Measurements from ENCODE around the gene CCDC138. TPM values are rescaled to one million over a fixed set of nuclear protein-coding genes. Genes with fewer than 3 reads are reported as not detected.
"Not testable (repeated sequence)": the region's sequence is repeated elsewhere in the genome, so short reads cannot be mapped to it uniquely, and the experiment has no call there.

Gene CCDC138
- total RNA-seq, result 4.0 TPM

GRCh38 chr2:108786354-108787215 is at the start of gene CCDC138:
Gene CCDC138 (plus strand): TSS chr2:108786771. CDS start chr2:108786823, 52 bp downstream.
- DNase-seq (ENCODE audit: low read depth in 2 of 3, low spot score in 2 of 3), result peak; percentile 79 to 93 (median 88)

GRCh38 chr2:108757973-108758372 is 28.6 kb upstream of the CCDC138 start:
- DNase-seq (ENCODE audit: low read depth in 2 of 3, low spot score in 2 of 3), result not testable (repeated sequence)

GRCh38 chr2:108762618-108763017 is 24.0 kb upstream of the CCDC138 start:
- DNase-seq (ENCODE audit: low read depth in 2 of 3, low spot score in 2 of 3), result not testable (repeated sequence)

GRCh38 chr2:108766671-108767070 is 19.9 kb upstream of the CCDC138 start:
- DNase-seq (ENCODE audit: low read depth in 2 of 3, low spot score in 2 of 3), result not testable (repeated sequence)

GRCh38 chr2:108767859-108768258 is 18.7 kb upstream of the CCDC138 start:
- DNase-seq (ENCODE audit: low read depth in 2 of 3, low spot score in 2 of 3), result not testable (repeated sequence)

GRCh38 chr2:108776475-108776874 is 10.1 kb upstream of the CCDC138 start:
- DNase-seq (ENCODE audit: low read depth in 2 of 3, low spot score in 2 of 3), result no peak

- no peak for DNase-seq (ENCODE audit: low read depth in 2 of 3, low spot score in 2 of 3)
Measured at GRCh38 chr2:108778857-108779256, 7.7 kb upstream of the CCDC138 start.

- no peak for DNase-seq (ENCODE audit: low read depth in 2 of 3, low spot score in 2 of 3)
Measured at GRCh38 chr2:108786008-108786353, 590 bp upstream of the CCDC138 start.

GRCh38 chr2:108787216-108787541 is 608 bp downstream of the CCDC138 start:
- DNase-seq (ENCODE audit: low read depth in 2 of 3, low spot score in 2 of 3), result peak in 1 of 3 donors; percentile 9

- no peak for DNase-seq (ENCODE audit: low read depth in 2 of 3, low spot score in 2 of 3)
Measured at GRCh38 chr2:108803045-108803736, 16.6 kb downstream of the CCDC138 start.

GRCh38 chr2:108805032-108805431 is 18.5 kb downstream of the CCDC138 start:
- DNase-seq (ENCODE audit: low read depth in 2 of 3, low spot score in 2 of 3), result no peak

GRCh38 chr2:108805782-108806181 is 19.2 kb downstream of the CCDC138 start:
- DNase-seq (ENCODE audit: low read depth in 2 of 3, low spot score in 2 of 3), result no peak

GRCh38 chr2:108806371-108807113 is 20.0 kb downstream of the CCDC138 start:
- DNase-seq (ENCODE audit: low read depth in 2 of 3, low spot score in 2 of 3), result no peak

GRCh38 chr2:108809936-108810335 is 23.4 kb downstream of the CCDC138 start:
- DNase-seq (ENCODE audit: low read depth in 2 of 3, low spot score in 2 of 3), result no peak

- DNase-seq (ENCODE audit: low read depth in 2 of 3, low spot score in 2 of 3), result no peak
Measured at GRCh38 chr2:108810993-108811957, 24.7 kb downstream of the CCDC138 start.

- no peak for DNase-seq (ENCODE audit: low read depth in 2 of 3, low spot score in 2 of 3)
Measured at GRCh38 chr2:108813732-108814131, 27.2 kb downstream of the CCDC138 start.

GRCh38 chr2:108820482-108820881 is 33.9 kb downstream of the CCDC138 start:
- DNase-seq (ENCODE audit: low read depth in 2 of 3, low spot score in 2 of 3), result peak in 1 of 3 donors; percentile 36

- DNase-seq (ENCODE audit: low read depth in 2 of 3, low spot score in 2 of 3), result no peak
Measured at GRCh38 chr2:108823286-108823685, 36.7 kb downstream of the CCDC138 start.

GRCh38 chr2:108824316-108825070 is 37.9 kb downstream of the CCDC138 start:
- DNase-seq (ENCODE audit: low read depth in 2 of 3, low spot score in 2 of 3), result no peak

Measured in hematopoietic multipotent progenitor cell (in vitro differentiated cells).